GM12878 (cell line): ENCODE measurements around the gene OR6B1. TPM values are rescaled to one million over a fixed set of nuclear protein-coding genes. Genes with fewer than 3 reads are reported as not detected.

Experiments
- ATAC-seq: fragments of 200-7000 bp; cut with Tn5 transposase; 3 replicates; pipeline ENCODE4 v1.9.1; 2020; ENCODE audit warnings: mild to moderate bottlenecking, moderate library complexity
- BruUV-seq: library from RNA; stranded (reverse); fragments of 400-500 nt; replicated peaks from 2 replicates; lab custom pipeline; 2021; lab: Mats Ljungman, UMichigan
- CTCF ChIA-PET: fragments of 300-600 bp; sonication (Branson Sonifier 250); formaldehyde crosslinking; extraction: SDS; loops from one replicate; lab custom pipeline; 2021; ENCODE audit warnings: inconsistent platforms; lab: Yijun Ruan, JAX
- POLR2A ChIA-PET: fragments of 350-600 bp; formaldehyde crosslinking; extraction: SDS; loops from one replicate; lab custom pipeline; 2021; ENCODE audit warnings: inconsistent platforms; lab: Charles Lee
- RAD21 ChIA-PET: fragments of 300-600 bp; sonication (Branson Sonifier 250); formaldehyde crosslinking; loops from one replicate; lab custom pipeline; 2023; ENCODE audit warnings: antibody characterized with exemption; ENCODE audit not compliant: unreplicated experiment; lab: Charles Lee
- SMC1A ChIA-PET: fragments of 300-600 bp; sonication (Branson Sonifier 250); formaldehyde crosslinking; loops from one replicate; lab custom pipeline; 2023; ENCODE audit not compliant: unreplicated experiment, uncharacterized antibody; lab: Charles Lee
- DNase-seq: peaks from one replicate; pipeline ENCODE4 v3.0.0-alpha.2; 2011; ENCODE audit warnings: low read depth, low spot score
- FAIRE-seq: peaks from 3 replicates; lab custom pipeline; 2011; peaks lifted over from hg19 to GRCh38; lab: Jason Lieb, UNC
- H2AFZ ChIP-seq: 2 replicates; pipeline ENCODE4 v1.6.0; 2011; ENCODE audit warnings: low read depth, low read length, control low read depth; ENCODE audit not compliant: control insufficient read depth
- H3K27ac ChIP-seq: 2 replicates; pipeline ENCODE4 v1.5.1; 2011; ENCODE audit warnings: control low read depth; ENCODE audit not compliant: control insufficient read depth, insufficient read depth
- H3K27me3 ChIP-seq, 2 experiments: replicated peaks in 1 of 2; 2 replicates each; pipeline versions ENCODE4 v1.6.0 to v1.6.1; 2011; ENCODE audit warnings: low read length in 1 of 2; ENCODE audit not compliant: control insufficient read depth in 2 of 2, insufficient read depth in 2 of 2
- H3K36me3 ChIP-seq, 2 experiments: 2 replicates each; pipeline ENCODE4 v1.5.1; 2011; ENCODE audit warnings: low read length in 1 of 2; ENCODE audit not compliant: control insufficient read depth in 2 of 2, insufficient read depth in 2 of 2
- H3K4me1 ChIP-seq: 2 replicates; pipeline ENCODE4 v1.6.1; 2011; ENCODE audit warnings: mild to moderate bottlenecking, low read length, moderate library complexity, mixed read lengths; ENCODE audit not compliant: control insufficient read depth, insufficient read depth
- H3K4me2 ChIP-seq: 2 replicates; pipeline ENCODE4 v1.6.0; 2011; ENCODE audit warnings: control low read depth; ENCODE audit not compliant: control insufficient read depth, insufficient read depth
- H3K4me3 ChIP-seq: fragments of 200-600 bp; sonication (generic); 2 replicates; pipeline ENCODE4 v1.5.1; 2016
- H3K79me2 ChIP-seq: 2 replicates; pipeline ENCODE4 v1.6.0; 2011; ENCODE audit warnings: low read length; ENCODE audit not compliant: control insufficient read depth, insufficient read depth
- H3K9ac ChIP-seq: 2 replicates; pipeline ENCODE4 v1.8.0; 2011; ENCODE audit warnings: low read length, control low read depth, mixed read lengths; ENCODE audit not compliant: control insufficient read depth, insufficient read depth
- H3K9me3 ChIP-seq: replicated peaks from 3 replicates; pipeline ENCODE4 v1.5.1; 2011; ENCODE audit warnings: mild to moderate bottlenecking, low read length; ENCODE audit not compliant: control insufficient read depth, insufficient read depth
- H4K20me1 ChIP-seq: 2 replicates; pipeline ENCODE4 v1.6.0; 2011; ENCODE audit not compliant: control insufficient read depth, insufficient read depth
- CEBPB ChIP-seq, 2 experiments: fragments of 150-350 bp in 1 of 2; IDR thresholded peaks; 2 replicates each; pipeline ENCODE4 v1.6.1; 2012 to 2014; ENCODE audit warnings: low read depth in 2 of 2, low read length in 2 of 2, borderline replicate concordance in 1 of 2, inconsistent platforms in 1 of 2
- CREB1 ChIP-seq: IDR thresholded peaks from 2 replicates; pipeline ENCODE4 v1.6.1; 2012; ENCODE audit warnings: low read depth, mild to moderate bottlenecking, inconsistent platforms
- E4F1 ChIP-seq: fragments of 450-650 bp; IDR thresholded peaks from 2 replicates; pipeline ENCODE4 v1.6.1; 2018; ENCODE audit warnings: borderline replicate concordance, mild to moderate bottlenecking; ENCODE audit not compliant: partially characterized antibody
- ESRRA ChIP-seq: IDR thresholded peaks from 2 replicates; pipeline ENCODE4 v1.6.1; 2012; ENCODE audit warnings: mild to moderate bottlenecking, low read length, improper control_type of control experiment
- MEF2A ChIP-seq: IDR thresholded peaks from 2 replicates; pipeline ENCODE4 v1.6.1; 2011; ENCODE audit warnings: low read depth, mild to moderate bottlenecking, low read length, moderate library complexity; ENCODE audit not compliant: insufficient read depth
- MYB ChIP-seq: fragments of 150-350 bp; IDR thresholded peaks from 2 replicates; pipeline ENCODE4 v1.6.1; 2014; ENCODE audit warnings: mild to moderate bottlenecking, low read depth, low read length, borderline replicate concordance
- NFYB ChIP-seq: IDR thresholded peaks from 2 replicates; pipeline ENCODE4 v1.6.1; 2011; ENCODE audit warnings: low read depth, mild to moderate bottlenecking, low read length, improper control_type of control experiment, moderate library complexity; ENCODE audit not compliant: insufficient read depth
- NKRF ChIP-seq: fragments of 450-650 bp; conservative IDR thresholded peaks from 2 replicates; pipeline ENCODE4 v1.6.1; 2017; ENCODE audit warnings: mild to moderate bottlenecking, moderate library complexity
- PML ChIP-seq: IDR thresholded peaks from 2 replicates; pipeline ENCODE4 v1.6.1; 2012; ENCODE audit warnings: low read length, inconsistent platforms
- SKIL ChIP-seq: fragments of 450-650 bp; IDR thresholded peaks from 2 replicates; pipeline ENCODE4 v1.6.1; 2017; ENCODE audit warnings: mild to moderate bottlenecking, low read depth, inconsistent platforms; ENCODE audit not compliant: poor library complexity, severe bottlenecking
- SPI1 ChIP-seq: IDR thresholded peaks from 2 replicates; pipeline ENCODE4 v1.6.1; 2011; ENCODE audit warnings: low read depth, mild to moderate bottlenecking, low read length, moderate library complexity, borderline replicate concordance; ENCODE audit not compliant: insufficient read depth
- STAT3 ChIP-seq: IDR thresholded peaks from 2 replicates; pipeline ENCODE4 v1.6.1; 2011; ENCODE audit warnings: low read depth, low read length, improper control_type of control experiment
- ZNF207 ChIP-seq: fragments of 450-650 bp; IDR thresholded peaks from 2 replicates; pipeline ENCODE4 v1.6.1; 2014; ENCODE audit warnings: antibody characterized with exemption, mild to moderate bottlenecking, borderline replicate concordance
- WGBS: methylation state at CpG from one replicate; pipeline ENCODE4 v1.1.6; 2016; ENCODE audit warnings: low lambda C conversion rate; ENCODE audit not compliant: insufficient replicate concordance, insufficient coverage; ENCODE audit errors: missing lambda C conversion rate; 5-methylcytosine and 5-hydroxymethylcytosine counted together
- in situ Hi-C: fragments of 300-500 bp; cut with MboI; formaldehyde crosslinking; loops from 9 replicates; pipeline ENCODE4 v1.14.3; 2018; ENCODE audit warnings: mixed read lengths
- intact Hi-C: fragments of 100-400 bp; cut with micrococcal nuclease; formaldehyde crosslinking; loops from one replicate; pipeline ENCODE4 v1.14.2; 2022; ENCODE audit not compliant: unreplicated experiment
- polyA plus RNA-seq, 11 experiments: library from polyadenylated mRNA; depleted of rRNA in 4 of 11; unstranded in 6 of 11; stranded (reverse) in 5 of 11; fragments of >200 nt; fragmentation: Nextera tagmentation in 4 of 11; fragmentation: Illumina TruSeq in 1 of 11; extraction: Ambion mirVana in 4 of 11; extraction: Trizol in 1 of 11; gene quantifications; 1 replicate in 1 of 11; 2 replicates in 10 of 11; pipeline versions ENCODE4 v1.2.1 to v1.2.3, GENCODE V29; 2011 to 2016; ENCODE audit warnings: inconsistent platforms in 2 of 11, missing spikeins in 2 of 11, low read depth in 1 of 11
- total RNA-seq, 4 experiments: library from RNA; depleted of rRNA in 3 of 4; stranded (reverse); fragments of >200 nt in 3 of 4; fragmentation: Illumina TruSeq in 1 of 4; extraction: Trizol in 1 of 4; gene quantifications; 2 replicates each; pipeline versions ENCODE4 v1.2.1 to v1.2.3, GENCODE V29; 2013 to 2021
- TF ChIP-seq, protein P1 (sequence below): fragments of 450-650 bp; IDR thresholded peaks from 2 replicates; pipeline ENCODE4 v1.6.1; 2017; ENCODE audit warnings: mild to moderate bottlenecking

The OR6B1 gene
- total and polyA plus RNA-seq, 10 of the 15 experiments (the other 5 are each of a cell fraction or from before 2014, with no cell fraction given), result not detected

GRCh38 chr7:144026203-144026883 lies 26.2 kb downstream of the OR6B1 start:
- Histone ChIP-seq H3K27me3 (no peaks in the 10 kb centered on the region; a peak in 1 of 4 replicates), H3K4me3 (no peak overlapping the region), H3K4me1 (no peaks in the 10 kb centered on the region), H3K9me3 (no peaks in the 10 kb centered on the region), H4K20me1 (no peaks in the 10 kb centered on the region), H2AFZ (no peak overlapping the region), H3K79me2 (no peaks in the 10 kb centered on the region), H3K9ac (no peak overlapping the region), H3K4me2 (no peak overlapping the region), H3K36me3 (no peaks in the 10 kb centered on the region), H3K27ac (no peak overlapping the region)
- DNase-seq (no peak), FAIRE-seq (no peak), ATAC-seq (no peak)
- no TSS peak for BruUV-seq
- WGBS, result 21% methylated on average over 4 of the region's 4 CpGs
- POLR2A ChIA-PET, result no interaction called here
- SMC1A ChIA-PET, result no interaction called here
- in situ Hi-C loops, result no loop called here
- CTCF ChIA-PET, result interaction anchor here (0.6 to 1.6 kb wide), 2 partner anchors 15 to 610 kb away, joined by 3 to 4 read pairs; no protein-coding TSS in a partner anchor
- RAD21 ChIA-PET, result no interaction called here
- intact Hi-C loops, result no loop called here
- no peak for TF ChIP-seq NKRF
- TF ChIP-seq SKIL, result no peak
- no peak for TF ChIP-seq PML
- no peak for TF ChIP-seq ZNF207
- TF ChIP-seq, protein P1, sequence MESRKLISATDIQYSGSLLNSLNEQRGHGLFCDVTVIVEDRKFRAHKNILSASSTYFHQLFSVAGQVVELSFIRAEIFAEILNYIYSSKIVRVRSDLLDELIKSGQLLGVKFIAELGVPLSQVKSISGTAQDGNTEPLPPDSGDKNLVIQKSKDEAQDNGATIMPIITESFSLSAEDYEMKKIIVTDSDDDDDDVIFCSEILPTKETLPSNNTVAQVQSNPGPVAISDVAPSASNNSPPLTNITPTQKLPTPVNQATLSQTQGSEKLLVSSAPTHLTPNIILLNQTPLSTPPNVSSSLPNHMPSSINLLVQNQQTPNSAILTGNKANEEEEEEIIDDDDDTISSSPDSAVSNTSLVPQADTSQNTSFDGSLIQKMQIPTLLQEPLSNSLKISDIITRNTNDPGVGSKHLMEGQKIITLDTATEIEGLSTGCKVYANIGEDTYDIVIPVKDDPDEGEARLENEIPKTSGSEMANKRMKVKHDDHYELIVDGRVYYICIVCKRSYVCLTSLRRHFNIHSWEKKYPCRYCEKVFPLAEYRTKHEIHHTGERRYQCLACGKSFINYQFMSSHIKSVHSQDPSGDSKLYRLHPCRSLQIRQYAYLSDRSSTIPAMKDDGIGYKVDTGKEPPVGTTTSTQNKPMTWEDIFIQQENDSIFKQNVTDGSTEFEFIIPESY, result no peak
- no peak for TF ChIP-seq E4F1
- TF ChIP-seq STAT3, result no peak
- TF ChIP-seq MYB, result no peak
- no peak for TF ChIP-seq CREB1
- TF ChIP-seq NFYB, result no peak
- TF ChIP-seq CEBPB (IDR thresholded peaks at IDR 0.05; ENCODE audit: borderline replicate concordance in 1 of 2, low read depth in 2 of 2, low read length in 2 of 2), result no peak
- TF ChIP-seq ESRRA, result no peak
- no peak for TF ChIP-seq SPI1
- no peak for TF ChIP-seq MEF2A
